CD4-positive, alpha-beta T cell treated with Interleukin-4 for 1 hour (primary cell): ENCODE results near the gene C16orf82.

Source experiments
- DNase-seq, 2 donors: peaks; one replicate each; pipeline ENCODE4 v3.0.0-alpha.2; 2020 to 2022

The C16orf82 gene

GRCh38 chr16:27096375-27096774, 29.6 kb downstream of the C16orf82 start:
- no peak for DNase-seq

GRCh38 chr16:27097800-27098230, 31.1 kb downstream of the C16orf82 start:
- no peak for DNase-seq

- DNase-seq, result no peak
These were observed 31.8 kb downstream of the C16orf82 start for GRCh38 chr16:27098366-27099049.

- DNase-seq, result no peak
These were observed 36.2 kb downstream of the C16orf82 start for GRCh38 chr16:27102701-27103575.

GRCh38 chr16:27103954-27104353, 37.2 kb downstream of the C16orf82 start:
- no peak for DNase-seq

GRCh38 chr16:27106305-27106704, 39.6 kb downstream of the C16orf82 start:
- no peak for DNase-seq

GRCh38 chr16:27107185-27107592, 40.5 kb downstream of the C16orf82 start:
- no peak for DNase-seq

- no peak for DNase-seq
These were observed 41.5 kb downstream of the C16orf82 start for GRCh38 chr16:27108051-27108770.

GRCh38 chr16:27108826-27109665, 42.3 kb downstream of the C16orf82 start:
- DNase-seq, result no peak

GRCh38 chr16:27109666-27110523, 43.2 kb downstream of the C16orf82 start:
- peak; percentile 72 to 73 for DNase-seq

GRCh38 chr16:27110524-27110896, 43.8 kb downstream of the C16orf82 start:
- DNase-seq, result no peak

GRCh38 chr16:27111486-27111885, 44.8 kb downstream of the C16orf82 start:
- DNase-seq, result no peak

- no peak for DNase-seq
These were observed 45.5 kb downstream of the C16orf82 start for GRCh38 chr16:27112093-27112811.

GRCh38 chr16:27113341-27113841, 46.7 kb downstream of the C16orf82 start:
- DNase-seq, result peak in 1 of 2 donors; percentile 36

- no peak for DNase-seq
These were observed 47.3 kb downstream of the C16orf82 start for GRCh38 chr16:27114006-27114405.

- DNase-seq, result no peak
These were observed 51.8 kb downstream of the C16orf82 start for GRCh38 chr16:27118526-27118925.
